T-cell (primary cell): Measurements from ENCODE around the gene INPP5J. TPM values are rescaled to one million over a fixed set of nuclear protein-coding genes. Genes with fewer than 3 reads are reported as not detected.
A peak's percentile ranks its signal among the peaks of the same experiment; 100 is the strongest.

Source experiments
- ATAC-seq, 4 experiments: fragments of 200-7000 bp in 3 of 4; fragments of 150-1000 bp in 1 of 4; cut with Tn5 transposase; replicated peaks in 1 of 4; 1 replicate in 3 of 4; 2 replicates in 1 of 4; pipeline ENCODE4 v1.10.0; 2021; ENCODE audit warnings: moderate library complexity in 3 of 4, mild to moderate bottlenecking in 2 of 4, moderate number of reproducible peaks in 1 of 4
- CTCF ChIA-PET, 2 donors: fragments of 300-600 bp; sonication (Branson Sonifier 250); formaldehyde crosslinking; loops; one replicate each; lab custom pipeline; 2022; ENCODE audit warnings: antibody characterized with exemption in 2 of 2; lab: Charles Lee
- POLR2A ChIA-PET, 2 donors: fragments of 300-600 bp; sonication (Branson Sonifier 250); formaldehyde crosslinking; loops; one replicate each; lab custom pipeline; 2022; ENCODE audit warnings: antibody characterized with exemption in 2 of 2; lab: Charles Lee
- DNase-seq, 35 experiments: peaks; one replicate each; pipeline versions ENCODE4 v3.0.0 to v3.0.0-alpha.2; 2013 to 2023
- H3K27ac ChIP-seq: one replicate; pipeline ENCODE4 v1.5.1; 2013; ENCODE audit warnings: low read length
- H3K27me3 ChIP-seq, 2 experiments: replicated peaks in 1 of 2; 1 replicate in 1 of 2; 2 replicates in 1 of 2; pipeline versions ENCODE4 v1.6.1 to v1.7.0; 2013; ENCODE audit warnings: low read length in 1 of 2, mixed read lengths in 1 of 2; ENCODE audit not compliant: control insufficient read depth in 2 of 2, insufficient read depth in 2 of 2; ENCODE audit errors: extremely low read depth in 1 of 2
- H3K36me3 ChIP-seq, 2 donors: 1 replicate in 1 of 2; 2 replicates in 1 of 2; pipeline versions ENCODE4 v1.6.1 to v1.7.0; 2013; ENCODE audit warnings: low read length in 1 of 2; ENCODE audit not compliant: control insufficient read depth in 2 of 2, insufficient read depth in 1 of 2; ENCODE audit errors: extremely low read depth in 1 of 2
- H3K4me1 ChIP-seq, 2 experiments: 1 replicate in 1 of 2; 2 replicates in 1 of 2; pipeline versions ENCODE4 v1.6.1 to v1.7.0; 2013; ENCODE audit warnings: low read length in 2 of 2, mixed read lengths in 1 of 2; ENCODE audit not compliant: insufficient read depth in 2 of 2, control insufficient read depth in 1 of 2; ENCODE audit errors: extremely low read depth in 1 of 2
- H3K4me3 ChIP-seq, 2 donors: 1 replicate in 1 of 2; 2 replicates in 1 of 2; pipeline versions ENCODE4 v1.5.1 to v1.7.0; 2013; ENCODE audit warnings: mild to moderate bottlenecking in 2 of 2, low read length in 1 of 2, moderate library complexity in 1 of 2; ENCODE audit not compliant: control insufficient read depth in 1 of 2; ENCODE audit errors: extremely low read depth in 1 of 2
- H3K9me3 ChIP-seq: 2 replicates; pipeline ENCODE4 v1.7.0; 2013
- H3K27ac Mint-ChIP-seq, 2 donors: one replicate each; pipeline ENCODE4 v1.8.0; 2020 to 2021; ENCODE audit warnings: mild to moderate bottlenecking in 2 of 2, mixed read lengths in 2 of 2
- H3K27me3 Mint-ChIP-seq, 2 donors: one replicate each; pipeline ENCODE4 v1.8.0; 2021 to 2022; ENCODE audit warnings: mixed read lengths in 2 of 2
- H3K36me3 Mint-ChIP-seq: one replicate; pipeline ENCODE4 v1.8.0; 2021; ENCODE audit warnings: mixed read lengths
- H3K4me1 Mint-ChIP-seq, 3 donors: one replicate each; pipeline ENCODE4 v1.8.0; 2020 to 2022; ENCODE audit warnings: mixed read lengths in 3 of 3, mild to moderate bottlenecking in 1 of 3
- H3K4me3 Mint-ChIP-seq, 3 donors: one replicate each; pipeline ENCODE4 v1.8.0; 2020 to 2022; ENCODE audit warnings: mild to moderate bottlenecking in 3 of 3, mixed read lengths in 3 of 3, moderate library complexity in 3 of 3
- H3K9me3 Mint-ChIP-seq, 3 donors: one replicate each; pipeline ENCODE4 v1.8.0; 2020 to 2022; ENCODE audit warnings: mixed read lengths in 3 of 3
- WGBS: methylation state at CpG from one replicate; pipeline ENCODE4 v1.1.5; 2013; ENCODE audit warnings: missing lambda C conversion rate; ENCODE audit not compliant: insufficient coverage; 5-methylcytosine and 5-hydroxymethylcytosine counted together
- total RNA-seq, 35 experiments: library from RNA in 6 of 35; stranded (reverse) in 6 of 35; fragments of 120-200 nt in 1 of 35; gene quantifications; one replicate each; pipeline versions ENCODE4 v1.2.1 to v1.2.4 and lab custom pipeline; 2013 to 2026

INPP5J gene
- total RNA-seq, 5 donors from 2014 or later (not counting 1 experiment from before 2014, with no cell fraction given), result 0.23 to 1.1 (median 0.35) TPM

DNA sequence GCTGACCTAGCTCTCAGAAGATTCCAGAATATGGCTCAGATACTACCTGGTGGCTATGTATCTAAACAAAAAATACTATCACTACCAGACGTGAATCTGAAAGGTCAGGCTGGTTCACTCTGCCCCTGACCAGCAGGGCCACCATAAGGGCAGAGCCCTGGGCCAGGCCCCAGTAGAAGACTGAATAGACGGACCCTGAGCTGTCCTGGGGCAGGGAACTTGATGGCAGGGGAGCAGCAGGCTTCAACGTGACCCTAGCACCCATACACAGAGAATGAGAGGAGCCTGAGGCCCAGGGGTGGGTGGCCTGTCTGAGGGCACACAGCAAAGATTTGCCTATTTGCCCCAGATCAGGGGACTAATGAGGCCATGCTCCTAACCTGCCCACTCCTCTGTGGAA lies 30.6 kb downstream of the INPP5J start:
- H3K4me1 Mint-ChIP-seq, result no peaks in the 10 kb centered on the region
- Histone ChIP-seq H3K27ac (no peak overlapping the region), H3K4me3 (no peak overlapping the region), H3K27me3 (peaks cover 0 to 12% of the 10 kb centered on the region in 2 experiments), H3K4me1 (no peaks in the 10 kb centered on the region), H3K9me3 (no peaks in the 10 kb centered on the region), H3K36me3 (no peaks in the 10 kb centered on the region)
- no peaks in the 10 kb centered on the region for H3K9me3 Mint-ChIP-seq
- ChIA-PET CTCF (interaction anchor here in 1 of 2 donors (0.7 kb wide), 1 partner anchor 1064 kb away, joined by 4 read pairs; no protein-coding TSS in a partner anchor), POLR2A (no interaction called here)
- peaks cover 8 to 9% of the 10 kb centered on the region in 2 donors for H3K27me3 Mint-ChIP-seq
- DNase-seq (no peak), ATAC-seq (no peak)
- no CpG with 5 or more reads among the region's 3 CpGs for WGBS
- H3K27ac Mint-ChIP-seq, result no peak overlapping the region
- no peak overlapping the region for H3K4me3 Mint-ChIP-seq
- H3K36me3 Mint-ChIP-seq, result no peaks in the 10 kb centered on the region

- Histone ChIP-seq H3K4me1 (peaks cover 0 to 4% of the 10 kb centered on the region in 2 experiments), H3K27me3 (peaks cover 0 to 8% of the 10 kb centered on the region in 2 experiments), H3K9me3 (no peaks in the 10 kb centered on the region), H3K4me3 (no peak overlapping the region), H3K36me3 (no peaks in the 10 kb centered on the region), H3K27ac (no peak overlapping the region)
- no peak for DNase-seq
- Mint-ChIP-seq H3K27ac (no peak overlapping the region), H3K9me3 (no peaks in the 10 kb centered on the region), H3K4me3 (no peak overlapping the region), H3K27me3 (peaks cover 2 to 7% of the 10 kb centered on the region in 2 donors), H3K36me3 (no peaks in the 10 kb centered on the region), H3K4me1 (peaks cover 4 to 9% (median 7%) of the 10 kb centered on the region in 3 donors)
- no CpG with 5 or more reads among the region's 1 CpG for WGBS
- ATAC-seq, result no peak
- CTCF ChIA-PET, result no interaction called here
- POLR2A ChIA-PET, result no interaction called here
These were observed 32.2 kb downstream of the INPP5J start for GRCh38 chr22:31154975-31155374.

DNA sequence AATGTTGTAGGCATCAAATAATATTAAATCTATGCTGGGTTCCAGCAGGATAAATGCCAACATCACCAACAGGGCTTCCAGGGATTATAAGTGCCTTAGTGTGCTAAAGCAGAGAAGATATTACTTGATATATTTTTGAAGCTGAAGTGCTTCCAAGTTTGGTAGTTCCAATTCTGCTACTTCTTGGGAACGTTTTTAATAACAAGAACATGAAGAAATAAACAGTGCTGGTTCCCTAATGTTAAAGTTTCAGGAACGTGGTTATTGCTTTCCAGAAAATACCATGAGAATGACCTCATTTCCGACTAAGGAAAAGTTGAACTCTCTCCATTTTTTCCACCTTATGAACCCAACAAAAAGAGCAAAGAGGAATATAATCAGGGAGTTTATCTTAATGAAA lies 32.7 kb downstream of the INPP5J start:
- H3K4me3 Mint-ChIP-seq, result no peak overlapping the region
- H3K27ac Mint-ChIP-seq, result no peak overlapping the region
- Histone ChIP-seq H3K36me3 (no peaks in the 10 kb centered on the region), H3K4me3 (no peak overlapping the region), H3K4me1 (peaks cover 0 to 6% of the 10 kb centered on the region in 2 experiments), H3K9me3 (no peaks in the 10 kb centered on the region), H3K27me3 (peaks cover 0 to 8% of the 10 kb centered on the region in 2 experiments), H3K27ac (no peak overlapping the region)
- H3K36me3 Mint-ChIP-seq, result no peaks in the 10 kb centered on the region
- CTCF ChIA-PET, result interaction anchor here in 1 of 2 donors (0.5 kb wide), 1 partner anchor 9 kb away, joined by 4 read pairs; no protein-coding TSS in a partner anchor
- no peak for ATAC-seq
- no peak for DNase-seq
- H3K9me3 Mint-ChIP-seq, result no peaks in the 10 kb centered on the region
- H3K27me3 Mint-ChIP-seq, result peaks cover 0 to 5% of the 10 kb centered on the region in 2 donors
- WGBS, result no CpG with 5 or more reads among the region's 3 CpGs
- peaks cover 5 to 13% (median 8%) of the 10 kb centered on the region in 3 donors for H3K4me1 Mint-ChIP-seq
- POLR2A ChIA-PET, result interaction anchor here in 1 of 2 donors (0.5 kb wide), 1 partner anchor 452 kb away, joined by 3 read pairs; no protein-coding TSS in a partner anchor

GRCh38 chr22:31160328-31160978 lies 37.7 kb downstream of the INPP5J start:
- peak overlapping the region; percentile 64 to 85 for H3K4me3 ChIP-seq
- no peaks in the 10 kb centered on the region for H3K27me3 Mint-ChIP-seq
- H3K9me3 ChIP-seq, result no peaks in the 10 kb centered on the region
- peak; percentile 23 to 49 (median 34) for ATAC-seq
- peaks cover 7 to 21% of the 10 kb centered on the region in 2 experiments for H3K4me1 ChIP-seq
- H3K4me1 Mint-ChIP-seq, result peaks cover 32 to 45% (median 40%) of the 10 kb centered on the region in 3 donors
- peak in 11 of 35 experiments; percentile 1 to 37 (median 10) for DNase-seq
- POLR2A ChIA-PET, result interaction anchor here in 1 of 2 donors (0.5 to 0.6 kb wide), 2 partner anchors 58 to 185 kb away, joined by 3 to 4 read pairs; no protein-coding TSS in a partner anchor
- H3K27me3 ChIP-seq, result no peaks in the 10 kb centered on the region
- H3K36me3 Mint-ChIP-seq, result peaks cover 4% of the 10 kb centered on the region
- 4% methylated on average over 31 of the region's 32 CpGs for WGBS
- CTCF ChIA-PET, result interaction anchor here (0.6 to 1.7 kb wide), 5 partner anchors 20 to 240 kb away, joined by 3 to 7 read pairs (median 4); partner anchors contain the start of gene SELENOM (in 1 of the 2)
- peak overlapping the region; percentile 99 to 100 for H3K27ac Mint-ChIP-seq
- H3K27ac ChIP-seq, result peak overlapping the region; percentile 79
- H3K36me3 ChIP-seq, result peaks cover 5 to 8% of the 10 kb centered on the region in 2 donors
- H3K4me3 Mint-ChIP-seq, result peak overlapping the region; percentile 96 to 100 (median 100)
- no peaks in the 10 kb centered on the region for H3K9me3 Mint-ChIP-seq

- H3K4me1 ChIP-seq, result peaks cover 7 to 21% of the 10 kb centered on the region in 2 experiments
- ATAC-seq (no peak), DNase-seq (no peak)
- H3K36me3 ChIP-seq, result peaks cover 7 to 10% of the 10 kb centered on the region in 2 donors
- H3K4me3 Mint-ChIP-seq, result peak overlapping the region; percentile 96 to 100 (median 100)
- H3K4me1 Mint-ChIP-seq, result peaks cover 37 to 51% (median 44%) of the 10 kb centered on the region in 3 donors
- H3K27ac Mint-ChIP-seq, result peak overlapping the region; percentile 28 to 100
- peak overlapping the region; percentile 14 for H3K27ac ChIP-seq
- H3K27me3 ChIP-seq, result no peaks in the 10 kb centered on the region
- ChIA-PET POLR2A (interaction anchor here (0.6 kb wide), 2 partner anchors 57 to 63 kb away, joined by 3 to 5 read pairs; no protein-coding TSS in a partner anchor), CTCF (interaction anchor here (0.6 to 1.1 kb wide), 5 partner anchors 19 to 241 kb away, joined by 3 to 6 read pairs (median 3); no protein-coding TSS in a partner anchor)
- H3K36me3 Mint-ChIP-seq, result peaks cover 10% of the 10 kb centered on the region
- no peaks in the 10 kb centered on the region for H3K27me3 Mint-ChIP-seq
- H3K4me3 ChIP-seq, result no peak overlapping the region
- H3K9me3 ChIP-seq, result no peaks in the 10 kb centered on the region
- no peaks in the 10 kb centered on the region for H3K9me3 Mint-ChIP-seq
These were observed 38.6 kb downstream of the INPP5J start for GRCh38 chr22:31161386-31161785.

- Mint-ChIP-seq H3K36me3 (peaks cover 10% of the 10 kb centered on the region), H3K27ac (peak overlapping the region; percentile 78 to 100), H3K4me3 (peak overlapping the region; percentile 62 to 100 (median 96)), H3K9me3 (no peaks in the 10 kb centered on the region), H3K27me3 (no peaks in the 10 kb centered on the region), H3K4me1 (peaks cover 42 to 56% (median 49%) of the 10 kb centered on the region in 3 donors)
- no peak for DNase-seq
- WGBS, result no CpG with 5 or more reads among the region's 5 CpGs
- Histone ChIP-seq H3K27me3 (no peaks in the 10 kb centered on the region), H3K36me3 (peaks cover 7 to 10% of the 10 kb centered on the region in 2 donors), H3K9me3 (no peaks in the 10 kb centered on the region), H3K27ac (peak overlapping the region; percentile 6), H3K4me1 (peaks cover 7 to 21% of the 10 kb centered on the region in 2 experiments), H3K4me3 (no peak overlapping the region)
- no peak for ATAC-seq
- POLR2A ChIA-PET, result interaction anchor here (0.6 to 0.7 kb wide), 2 partner anchors 113 to 849 kb away, joined by 7 to 10 read pairs; no protein-coding TSS in a partner anchor
- CTCF ChIA-PET, result interaction anchor here in 1 of 2 donors (0.7 to 1.1 kb wide), 3 partner anchors 36 to 127 kb away, joined by 3 read pairs; no protein-coding TSS in a partner anchor
These were observed 39.4 kb downstream of the INPP5J start for GRCh38 chr22:31162015-31162765.
